OCI-LY7 (cell line): ENCODE data around the gene NID2.

Source experiments
- EZH2phosphoT487 ChIP-seq: fragments of 200-600 bp; sonication (generic); IDR thresholded peaks from 2 replicates; pipeline ENCODE4 v1.6.1; 2018; ENCODE audit warnings: low read depth, borderline replicate concordance, mild to moderate bottlenecking, mixed run types, antibody characterized with exemption, low read length, moderate library complexity, mixed read lengths
- TF ChIP-seq, protein P1 (sequence below): fragments of 200-600 bp; sonication (generic); conservative IDR thresholded peaks from 2 replicates; pipeline ENCODE4 v1.5.1; 2014; ENCODE audit warnings: mild to moderate bottlenecking, antibody characterized with exemption, low read length, moderate library complexity, mixed read lengths

DNA sequence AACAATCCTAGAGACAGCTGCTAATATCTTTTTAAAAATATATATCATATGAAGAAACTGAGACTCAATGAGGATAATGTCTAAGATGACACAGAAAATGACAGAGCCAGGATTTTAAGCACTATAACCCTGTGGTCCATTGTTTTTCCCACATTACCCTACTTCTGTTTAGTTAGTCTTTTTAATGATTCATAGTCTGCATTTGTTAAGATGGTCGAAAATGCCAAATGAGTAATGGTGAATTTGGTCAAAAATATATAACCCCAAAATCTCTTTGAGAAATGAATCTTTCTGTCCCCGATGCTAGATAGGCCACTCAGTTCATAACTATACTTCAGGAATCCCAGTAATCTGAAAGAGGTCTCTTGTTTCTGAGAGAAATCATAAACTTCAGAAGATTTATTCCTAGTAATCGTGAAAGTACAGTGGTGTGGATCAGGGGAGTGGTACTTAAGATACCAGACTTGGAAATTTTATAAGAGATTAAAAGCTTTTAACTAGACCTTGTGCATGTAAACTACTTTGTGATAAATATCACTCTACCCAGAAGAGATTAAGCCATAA lies 68.8 kb downstream of the NID2 start:
- TF ChIP-seq, protein P1, sequence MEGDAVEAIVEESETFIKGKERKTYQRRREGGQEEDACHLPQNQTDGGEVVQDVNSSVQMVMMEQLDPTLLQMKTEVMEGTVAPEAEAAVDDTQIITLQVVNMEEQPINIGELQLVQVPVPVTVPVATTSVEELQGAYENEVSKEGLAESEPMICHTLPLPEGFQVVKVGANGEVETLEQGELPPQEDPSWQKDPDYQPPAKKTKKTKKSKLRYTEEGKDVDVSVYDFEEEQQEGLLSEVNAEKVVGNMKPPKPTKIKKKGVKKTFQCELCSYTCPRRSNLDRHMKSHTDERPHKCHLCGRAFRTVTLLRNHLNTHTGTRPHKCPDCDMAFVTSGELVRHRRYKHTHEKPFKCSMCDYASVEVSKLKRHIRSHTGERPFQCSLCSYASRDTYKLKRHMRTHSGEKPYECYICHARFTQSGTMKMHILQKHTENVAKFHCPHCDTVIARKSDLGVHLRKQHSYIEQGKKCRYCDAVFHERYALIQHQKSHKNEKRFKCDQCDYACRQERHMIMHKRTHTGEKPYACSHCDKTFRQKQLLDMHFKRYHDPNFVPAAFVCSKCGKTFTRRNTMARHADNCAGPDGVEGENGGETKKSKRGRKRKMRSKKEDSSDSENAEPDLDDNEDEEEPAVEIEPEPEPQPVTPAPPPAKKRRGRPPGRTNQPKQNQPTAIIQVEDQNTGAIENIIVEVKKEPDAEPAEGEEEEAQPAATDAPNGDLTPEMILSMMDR, result no peak
- no peak for TF ChIP-seq EZH2phosphoT487
